GM08714 (cell line): ENCODE results near the gene ITFG2.

Source experiments
- H3K4me3 ChIP-seq: fragments of 200-500 bp; sonication (Bioruptor generic); 2 replicates; pipeline ENCODE4 v1.5.1; 2014; ENCODE audit warnings: mild to moderate bottlenecking, low read length, inconsistent platforms
- ZNF274 ChIP-seq: IDR thresholded peaks from 2 replicates; pipeline ENCODE4 v1.6.1; 2012; ENCODE audit warnings: mild to moderate bottlenecking, low read depth, low read length

The ITFG2 gene

GRCh38 chr12:2833327-2833726, 20.9 kb downstream of the ITFG2 start:
- H3K4me3 ChIP-seq, result no peak overlapping the region
- TF ChIP-seq ZNF274, result no peak

GRCh38 chr12:2833810-2834209, 21.3 kb downstream of the ITFG2 start:
- no peak for TF ChIP-seq ZNF274
- H3K4me3 ChIP-seq, result no peak overlapping the region

- no peak within 1 kb of the TSS for H3K4me3 ChIP-seq
- no peak for TF ChIP-seq ZNF274
These were observed 22.4 kb downstream of the ITFG2 start, which contains the start of gene NRIP2 for GRCh38 chr12:2834581-2835491. TSS of gene NRIP2 (minus strand) at chr12:2835035. CDS start at chr12:2834983, 52 bp downstream.

- no peak overlapping the region for H3K4me3 ChIP-seq
- no peak for TF ChIP-seq ZNF274
These were observed 23.4 kb downstream of the ITFG2 start for GRCh38 chr12:2835691-2836403.

- TF ChIP-seq ZNF274, result no peak
- no peak overlapping the region for H3K4me3 ChIP-seq
These were observed 24.1 kb downstream of the ITFG2 start for GRCh38 chr12:2836574-2836973.

- no peak for TF ChIP-seq ZNF274
- H3K4me3 ChIP-seq, result no peak overlapping the region
These were observed 28.7 kb downstream of the ITFG2 start for GRCh38 chr12:2841056-2841650.

- TF ChIP-seq ZNF274, result no peak
- H3K4me3 ChIP-seq, result no peak overlapping the region
These were observed 30.5 kb downstream of the ITFG2 start for GRCh38 chr12:2842948-2843347.

GRCh38 chr12:2844786-2845185, 32.3 kb downstream of the ITFG2 start:
- H3K4me3 ChIP-seq, result no peak overlapping the region
- TF ChIP-seq ZNF274, result no peak

- TF ChIP-seq ZNF274, result no peak
- H3K4me3 ChIP-seq, result no peak overlapping the region
These were observed 32.8 kb downstream of the ITFG2 start for GRCh38 chr12:2845280-2845679.

- no peak overlapping the region for H3K4me3 ChIP-seq
- no peak for TF ChIP-seq ZNF274
These were observed 39.5 kb downstream of the ITFG2 start for GRCh38 chr12:2851931-2852330.

GRCh38 chr12:2853626-2854025, 41.2 kb downstream of the ITFG2 start:
- no peak for TF ChIP-seq ZNF274
- H3K4me3 ChIP-seq, result no peak overlapping the region

GRCh38 chr12:2854669-2855453, 42.4 kb downstream of the ITFG2 start:
- no peak overlapping the region for H3K4me3 ChIP-seq
- TF ChIP-seq ZNF274, result no peak

- no peak overlapping the region for H3K4me3 ChIP-seq
- no peak for TF ChIP-seq ZNF274
These were observed 43.1 kb downstream of the ITFG2 start for GRCh38 chr12:2855546-2855945.

GRCh38 chr12:2856051-2856450, 43.6 kb downstream of the ITFG2 start:
- no peak for TF ChIP-seq ZNF274
- no peak overlapping the region for H3K4me3 ChIP-seq
